A673 (cell line): ENCODE data around the gene RIPOR2. TPM values are rescaled to one million over a fixed set of nuclear protein-coding genes. Genes with fewer than 3 reads are reported as not detected.

ENCODE experiments used
- BruUV-seq: library from RNA; stranded (reverse); fragments of 400-500 nt; replicated peaks from 2 replicates; lab custom pipeline; 2021; lab: Mats Ljungman, UMichigan
- CTCF ChIA-PET: fragments of 300-600 bp; sonication (Branson Sonifier 250); formaldehyde crosslinking; loops from one replicate; lab custom pipeline; 2022; ENCODE audit warnings: antibody characterized with exemption; lab: Charles Lee
- POLR2A ChIA-PET: fragments of 300-600 bp; sonication (Branson Sonifier 250); formaldehyde crosslinking; loops from one replicate; lab custom pipeline; 2022; ENCODE audit warnings: antibody characterized with exemption; ENCODE audit not compliant: low non-redundant PET; lab: Charles Lee
- DNase-seq: peaks from one replicate; pipeline ENCODE4 v3.0.0-alpha.2; 2015; ENCODE audit warnings: low spot score
- H3K27ac ChIP-seq: fragments of 200-600 bp; sonication (generic); 2 replicates; pipeline ENCODE4 v1.5.1; 2016; ENCODE audit warnings: mixed run types, low read depth, mild to moderate bottlenecking, mixed read lengths, antibody characterized with exemption, low read length; ENCODE audit not compliant: poor library complexity, severe bottlenecking
- H3K27me3 ChIP-seq: fragments of 200-600 bp; sonication (generic); replicated peaks from 2 replicates; pipeline ENCODE4 v1.6.1; 2017; ENCODE audit warnings: mixed run types, low read depth, mild to moderate bottlenecking, mixed read lengths, antibody characterized with exemption, low read length; ENCODE audit not compliant: insufficient read depth, poor library complexity
- H3K36me3 ChIP-seq: fragments of 200-600 bp; sonication (generic); 2 replicates; pipeline ENCODE4 v1.6.1; 2016; ENCODE audit warnings: mixed run types, mild to moderate bottlenecking, mixed read lengths, antibody characterized with exemption, low read length; ENCODE audit not compliant: insufficient read depth, poor library complexity, severe bottlenecking
- H3K4me1 ChIP-seq: fragments of 200-600 bp; sonication (generic); 2 replicates; pipeline ENCODE4 v1.6.1; 2017; ENCODE audit warnings: mixed run types, mild to moderate bottlenecking, mixed read lengths, antibody characterized with exemption, low read length; ENCODE audit not compliant: insufficient read depth, poor library complexity, severe bottlenecking
- H3K4me3 ChIP-seq: fragments of 200-600 bp; sonication (generic); 2 replicates; pipeline ENCODE4 v1.5.1; 2016; ENCODE audit warnings: low read depth, mixed run types, mild to moderate bottlenecking, mixed read lengths, low read length; ENCODE audit not compliant: poor library complexity, severe bottlenecking
- H3K9me3 ChIP-seq: fragments of 200-600 bp; sonication (generic); 2 replicates; pipeline ENCODE4 v1.6.1; 2016; ENCODE audit warnings: mixed run types, low read depth, mild to moderate bottlenecking, mixed read lengths, antibody characterized with exemption, low read length; ENCODE audit not compliant: poor library complexity, severe bottlenecking
- EZH2 ChIP-seq: fragments of 200-600 bp; sonication (generic); IDR thresholded peaks from 2 replicates; pipeline ENCODE4 v1.6.1; 2017; ENCODE audit warnings: borderline replicate concordance, low read depth, mild to moderate bottlenecking, mixed read lengths, antibody characterized with exemption, low read length; ENCODE audit not compliant: poor library complexity, severe bottlenecking
- intact Hi-C: fragments of 100-400 bp; cut with micrococcal nuclease; formaldehyde crosslinking; loops from one replicate; pipeline ENCODE4 v1.10.0; 2022; ENCODE audit not compliant: unreplicated experiment
- total RNA-seq: library from RNA; stranded (reverse); gene quantifications from 2 replicates; pipeline ENCODE4 v1.2.3, GENCODE V29; 2021
- TF ChIP-seq, protein P1 (sequence below): fragments of 300-800, 200-600 bp; sonication (generic); conservative IDR thresholded peaks from 2 replicates; pipeline ENCODE4 v1.5.1; 2017; ENCODE audit warnings: low read depth, mild to moderate bottlenecking, antibody characterized with exemption, low read length, moderate library complexity, mixed read lengths

RIPOR2 gene
- total RNA-seq, 1 experiment from 2014 or later, result 0.17 TPM

DNA sequence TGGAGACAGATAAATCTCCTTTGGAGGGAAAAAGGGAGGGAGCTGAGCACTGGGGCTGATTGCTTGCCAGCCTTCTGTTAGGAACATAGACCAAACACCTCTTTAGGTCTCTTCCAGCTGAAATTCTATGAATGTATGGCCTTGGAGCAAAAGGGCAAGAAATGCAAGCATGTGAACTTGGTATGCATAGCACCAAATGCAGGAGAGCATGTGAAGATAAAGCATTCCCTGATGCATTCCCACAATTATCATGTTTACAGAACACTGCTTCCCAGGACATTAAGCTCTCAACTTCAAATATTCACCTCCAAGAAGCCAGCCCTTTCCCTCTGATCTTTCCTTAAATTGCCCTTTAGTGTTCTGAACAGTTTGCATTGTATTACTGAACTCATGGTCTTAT is 15.6 kb downstream of the RIPOR2 start:
- ChIA-PET POLR2A (no interaction called here), CTCF (interaction anchor here (1.5 kb wide), 1 partner anchor 13 kb away, joined by 3 read pairs; no protein-coding TSS in a partner anchor)
- DNase-seq, result no peak
- no TSS peak for BruUV-seq
- Histone ChIP-seq H3K4me1 (peaks cover 7% of the 10 kb centered on the region), H3K36me3 (no peaks in the 10 kb centered on the region), H3K27me3 (no peaks in the 10 kb centered on the region), H3K27ac (no peak overlapping the region), H3K4me3 (no peak overlapping the region), H3K9me3 (no peaks in the 10 kb centered on the region)
- no peak for TF ChIP-seq EZH2
- TF ChIP-seq, protein P1, sequence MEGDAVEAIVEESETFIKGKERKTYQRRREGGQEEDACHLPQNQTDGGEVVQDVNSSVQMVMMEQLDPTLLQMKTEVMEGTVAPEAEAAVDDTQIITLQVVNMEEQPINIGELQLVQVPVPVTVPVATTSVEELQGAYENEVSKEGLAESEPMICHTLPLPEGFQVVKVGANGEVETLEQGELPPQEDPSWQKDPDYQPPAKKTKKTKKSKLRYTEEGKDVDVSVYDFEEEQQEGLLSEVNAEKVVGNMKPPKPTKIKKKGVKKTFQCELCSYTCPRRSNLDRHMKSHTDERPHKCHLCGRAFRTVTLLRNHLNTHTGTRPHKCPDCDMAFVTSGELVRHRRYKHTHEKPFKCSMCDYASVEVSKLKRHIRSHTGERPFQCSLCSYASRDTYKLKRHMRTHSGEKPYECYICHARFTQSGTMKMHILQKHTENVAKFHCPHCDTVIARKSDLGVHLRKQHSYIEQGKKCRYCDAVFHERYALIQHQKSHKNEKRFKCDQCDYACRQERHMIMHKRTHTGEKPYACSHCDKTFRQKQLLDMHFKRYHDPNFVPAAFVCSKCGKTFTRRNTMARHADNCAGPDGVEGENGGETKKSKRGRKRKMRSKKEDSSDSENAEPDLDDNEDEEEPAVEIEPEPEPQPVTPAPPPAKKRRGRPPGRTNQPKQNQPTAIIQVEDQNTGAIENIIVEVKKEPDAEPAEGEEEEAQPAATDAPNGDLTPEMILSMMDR, result no peak
- intact Hi-C loops, result no loop called here

DNA sequence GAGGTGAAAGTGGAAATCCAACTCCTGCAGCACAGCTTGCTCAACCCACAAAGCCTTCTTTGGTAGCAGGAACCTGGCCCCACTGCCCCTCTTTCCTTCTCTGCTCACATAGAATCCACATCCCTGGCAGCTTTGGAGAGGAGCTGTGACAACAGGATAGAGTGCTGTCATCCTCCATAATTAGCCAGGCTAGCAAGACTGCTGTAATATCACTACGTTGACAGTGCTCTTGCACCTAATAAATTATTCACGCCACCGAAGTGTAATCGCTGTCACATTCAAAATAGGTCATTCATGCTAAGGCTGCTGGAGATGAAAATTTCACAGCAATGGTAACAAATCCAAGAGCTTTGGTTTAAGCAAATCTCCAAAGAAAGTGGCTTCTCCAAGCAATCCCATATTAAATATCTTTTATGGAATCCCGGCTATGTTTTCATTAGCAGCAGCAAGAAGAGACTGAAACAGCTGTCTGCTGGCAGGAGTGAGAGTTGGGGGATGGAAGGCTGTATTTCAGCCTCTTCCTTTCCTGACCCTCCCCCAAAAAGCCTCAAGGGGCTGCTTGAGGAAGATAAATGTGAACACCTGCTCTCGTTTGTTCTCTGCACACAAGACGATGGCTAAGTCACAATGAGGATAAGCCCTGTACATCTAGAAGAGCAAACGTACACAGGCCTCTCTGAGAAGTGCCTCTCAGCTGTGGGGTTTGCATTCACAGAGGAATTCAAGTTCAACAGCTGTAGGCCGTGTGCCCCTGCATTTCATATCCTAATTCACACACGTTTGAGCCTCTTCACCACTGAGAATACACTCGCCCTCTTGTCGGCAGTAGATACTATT is 16.5 kb downstream of the RIPOR2 start:
- BruUV-seq, result no TSS peak
- H3K36me3 ChIP-seq, result no peaks in the 10 kb centered on the region
- ChIA-PET POLR2A (no interaction called here), CTCF (interaction anchor here (1.5 kb wide), 1 partner anchor 14 kb away, joined by 3 read pairs; no protein-coding TSS in a partner anchor)
- H3K4me1 ChIP-seq, result peaks cover 7% of the 10 kb centered on the region
- H3K4me3 ChIP-seq, result no peak overlapping the region
- no peaks in the 10 kb centered on the region for H3K27me3 ChIP-seq
- DNase-seq, result peak; percentile 17
- intact Hi-C loops, result no loop called here
- TF ChIP-seq, protein P1, result no peak
- TF ChIP-seq EZH2, result no peak
- peak overlapping the region; percentile 15 for H3K27ac ChIP-seq
- no peaks in the 10 kb centered on the region for H3K9me3 ChIP-seq

DNA sequence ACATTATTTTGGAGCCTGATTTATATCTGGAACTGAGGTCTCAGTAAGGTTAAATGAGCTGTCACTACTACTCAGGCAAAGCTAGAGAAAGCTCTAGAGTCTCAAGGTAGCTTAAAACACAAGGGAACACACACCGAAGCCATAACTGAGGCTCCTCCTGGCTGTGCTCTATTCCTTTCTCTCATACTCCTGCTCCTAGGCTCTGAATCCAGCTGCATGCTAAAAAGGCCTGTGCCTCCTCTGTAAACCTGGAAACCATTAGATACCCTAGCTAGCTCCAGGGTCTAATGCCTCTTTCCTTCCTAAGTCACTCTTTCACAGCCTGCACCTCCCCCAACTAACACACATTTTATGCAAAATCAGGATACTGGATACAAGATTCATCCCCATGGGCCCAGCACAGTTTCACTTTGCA is 17.1 kb downstream of the RIPOR2 start:
- no peak for DNase-seq
- ChIA-PET CTCF (interaction anchor here (1.5 kb wide), 1 partner anchor 15 kb away, joined by 3 read pairs; no protein-coding TSS in a partner anchor), POLR2A (no interaction called here)
- TF ChIP-seq, protein P1, result no peak
- TF ChIP-seq EZH2, result no peak
- Histone ChIP-seq H3K4me3 (no peak overlapping the region), H3K9me3 (no peaks in the 10 kb centered on the region), H3K4me1 (peaks cover 7% of the 10 kb centered on the region), H3K27me3 (no peaks in the 10 kb centered on the region), H3K36me3 (no peaks in the 10 kb centered on the region), H3K27ac (peak overlapping the region; percentile 15)
- BruUV-seq, result no TSS peak
- intact Hi-C loops, result no loop called here
